Calu3 (cell line): ENCODE measurements around the gene TRIM44. TPM values are rescaled to one million over a fixed set of nuclear protein-coding genes. Genes with fewer than 3 reads are reported as not detected.

Experiments used
- BruUV-seq: library from RNA; stranded (reverse); fragments of 400-500 nt; replicated peaks from 2 replicates; lab custom pipeline; 2021; lab: Mats Ljungman, UMichigan
- CTCF ChIA-PET: fragments of 300-600 bp; sonication (Branson Sonifier 250); formaldehyde crosslinking; loops from one replicate; lab custom pipeline; 2022; ENCODE audit warnings: antibody characterized with exemption; lab: Charles Lee
- DNase-seq: peaks from one replicate; pipeline ENCODE4 v3.0.0; 2022
- H3K27ac Mint-ChIP-seq: one replicate; pipeline ENCODE4 v1.8.0; 2022; ENCODE audit warnings: mixed read lengths; ENCODE audit not compliant: unreplicated experiment
- H3K27me3 Mint-ChIP-seq: one replicate; pipeline ENCODE4 v1.8.0; 2022; ENCODE audit warnings: mixed read lengths; ENCODE audit not compliant: unreplicated experiment
- H3K36me3 Mint-ChIP-seq: one replicate; pipeline ENCODE4 v1.8.0; 2022; ENCODE audit warnings: mild to moderate bottlenecking, moderate library complexity, mixed read lengths; ENCODE audit not compliant: insufficient read depth, unreplicated experiment
- H3K4me1 Mint-ChIP-seq: one replicate; pipeline ENCODE4 v1.8.0; 2022; ENCODE audit warnings: mild to moderate bottlenecking, low read depth, mixed read lengths; ENCODE audit not compliant: unreplicated experiment
- H3K4me3 Mint-ChIP-seq: one replicate; pipeline ENCODE4 v1.8.0; 2022; ENCODE audit warnings: mild to moderate bottlenecking, low read depth, moderate library complexity, mixed read lengths; ENCODE audit not compliant: unreplicated experiment
- H3K9me3 Mint-ChIP-seq: one replicate; pipeline ENCODE4 v1.8.0; 2022; ENCODE audit warnings: low read depth, mixed read lengths; ENCODE audit not compliant: unreplicated experiment
- CTCF ChIP-seq: fragments of 200-600 bp; IDR thresholded peaks from one replicate; pipeline ENCODE4 v1.8.0; 2022; ENCODE audit warnings: antibody characterized with exemption; ENCODE audit not compliant: unreplicated experiment
- intact Hi-C: fragments of 100-400 bp; cut with micrococcal nuclease; formaldehyde crosslinking; loops from one replicate; pipeline ENCODE4 v1.10.0; 2022; ENCODE audit not compliant: unreplicated experiment
- total RNA-seq: library from RNA; stranded (reverse); gene quantifications from 2 replicates; pipeline ENCODE4 v1.2.3, GENCODE V29; 2022

The TRIM44 gene
- total RNA-seq, 1 experiment from 2014 or later: 71.3 TPM

DNA sequence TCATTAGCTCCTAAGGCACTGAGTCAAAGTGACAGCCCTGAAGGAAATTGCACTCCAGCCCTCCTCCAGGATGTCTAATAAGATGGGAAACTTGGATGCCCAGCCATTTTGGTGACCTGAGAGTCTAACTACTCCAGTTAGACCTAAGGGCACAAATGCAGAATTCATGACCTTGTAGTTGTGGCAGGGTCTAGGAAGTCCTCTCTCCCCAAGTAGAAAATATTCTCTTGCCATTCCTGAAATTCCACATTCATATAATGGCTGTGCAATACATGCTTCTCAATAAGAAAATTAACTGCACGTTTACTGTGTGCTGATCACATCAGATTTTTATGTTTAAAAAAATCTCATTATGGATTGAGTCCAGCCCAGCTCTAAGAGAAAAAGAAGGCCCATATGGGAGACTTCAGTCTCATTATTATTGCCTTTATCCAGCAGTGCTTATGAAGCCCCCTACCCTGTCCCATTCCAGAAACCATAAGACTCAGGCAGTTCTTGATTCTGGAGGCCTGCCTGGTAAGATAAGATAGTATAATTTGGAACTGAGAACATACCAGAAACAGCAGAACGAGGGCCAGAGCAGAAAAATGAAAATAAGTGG, 147.6 kb downstream of the TRIM44 start:
- H3K9me3 Mint-ChIP-seq: no peaks in the 10 kb centered on the region
- H3K27ac Mint-ChIP-seq: no peak overlapping the region
- intact Hi-C loops: no loop called here
- CTCF ChIA-PET: no interaction called here
- no peak for TF ChIP-seq CTCF
- no peak for DNase-seq
- H3K4me1 Mint-ChIP-seq: no peaks in the 10 kb centered on the region
- no peak overlapping the region for H3K4me3 Mint-ChIP-seq
- H3K27me3 Mint-ChIP-seq: no peaks in the 10 kb centered on the region
- BruUV-seq: no TSS peak
- H3K36me3 Mint-ChIP-seq: peaks cover 5% of the 10 kb centered on the region

DNA sequence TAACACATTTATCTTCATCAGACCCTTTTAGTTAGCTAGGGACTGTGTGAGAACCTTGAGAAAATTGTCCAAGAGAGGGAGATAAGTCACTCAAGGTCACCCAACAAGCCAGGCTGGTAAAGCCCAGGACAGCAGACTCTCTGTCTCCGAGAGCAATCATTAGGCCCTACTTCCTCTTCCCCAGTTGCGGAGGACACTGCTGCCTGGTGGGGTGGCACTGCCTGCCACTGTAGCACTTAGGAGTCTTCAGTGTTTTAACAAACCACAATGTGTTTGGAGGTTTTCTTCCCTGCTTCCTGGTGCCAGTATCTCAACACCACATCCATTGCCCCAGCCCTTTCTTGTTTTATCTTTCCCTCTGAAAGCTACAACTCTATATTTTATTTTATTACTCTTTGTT, 149.2 kb downstream of the TRIM44 start:
- no peaks in the 10 kb centered on the region for H3K27me3 Mint-ChIP-seq
- H3K9me3 Mint-ChIP-seq: no peaks in the 10 kb centered on the region
- peaks cover 5% of the 10 kb centered on the region for H3K36me3 Mint-ChIP-seq
- TF ChIP-seq CTCF: no peak
- H3K4me3 Mint-ChIP-seq: no peak overlapping the region
- no peak overlapping the region for H3K27ac Mint-ChIP-seq
- CTCF ChIA-PET: no interaction called here
- no TSS peak for BruUV-seq
- DNase-seq: no peak
- intact Hi-C loops: no loop called here
- H3K4me1 Mint-ChIP-seq: no peaks in the 10 kb centered on the region

GRCh38 chr11:35812828-35813227, 150.3 kb downstream of the TRIM44 start:
- Mint-ChIP-seq H3K4me3 (no peak overlapping the region), H3K27ac (no peak overlapping the region), H3K4me1 (no peaks in the 10 kb centered on the region), H3K27me3 (no peaks in the 10 kb centered on the region), H3K36me3 (peaks cover 5% of the 10 kb centered on the region), H3K9me3 (no peaks in the 10 kb centered on the region)
- BruUV-seq: no TSS peak
- DNase-seq: no peak
- TF ChIP-seq CTCF: no peak
- CTCF ChIA-PET: no interaction called here
- intact Hi-C loops: no loop called here

- TF ChIP-seq CTCF: no peak
- Mint-ChIP-seq H3K27me3 (no peaks in the 10 kb centered on the region), H3K36me3 (peaks cover 5% of the 10 kb centered on the region), H3K9me3 (no peaks in the 10 kb centered on the region), H3K4me3 (no peak overlapping the region), H3K27ac (no peak overlapping the region), H3K4me1 (no peaks in the 10 kb centered on the region)
- CTCF ChIA-PET: no interaction called here
- no peak for DNase-seq
- no TSS peak for BruUV-seq
- intact Hi-C loops: no loop called here
Measured at GRCh38 chr11:35814081-35814695, 151.6 kb downstream of the TRIM44 start.
